Ammon's horn (tissue), 1 donor: ENCODE measurements around the gene CLCNKA.
A peak's percentile ranks its signal among the peaks of the same experiment; 100 is the strongest.
"Not testable (repeated sequence)": the region's sequence is repeated elsewhere in the genome, so short reads cannot be mapped to it uniquely, and the experiment has no call there.

Experiments
- DNase-seq: peaks from one replicate; pipeline ENCODE4 v3.0.0-alpha.2; 2016; ENCODE audit warnings: low spot score

Gene CLCNKA

GRCh38 chr1:16017461-16018303 lies 4.2 kb upstream of the CLCNKA start, which contains the start of gene HSPB7:
HSPB7 (minus strand) TSS chr1:16018043; CDS start chr1:16017963, 80 bp downstream.
- peak; percentile 46 for DNase-seq

GRCh38 chr1:16018308-16018707 lies 3.5 kb upstream of the CLCNKA start:
- no peak for DNase-seq

GRCh38 chr1:16018749-16019643 lies 2.8 kb upstream of the CLCNKA start:
- DNase-seq = no peak

- peak; percentile 24 for DNase-seq
These were observed 2.1 kb upstream of the CLCNKA start for GRCh38 chr1:16019644-16020277.

- no peak for DNase-seq
These were observed 1.5 kb upstream of the CLCNKA start for GRCh38 chr1:16020325-16020724.

GRCh38 chr1:16020878-16021277 lies 958 bp upstream of the CLCNKA start:
- not testable (repeated sequence) for DNase-seq

GRCh38 chr1:16022393-16022792 lies 557 bp downstream of the CLCNKA start:
- DNase-seq = no peak

GRCh38 chr1:16023050-16023653 lies 1.3 kb downstream of the CLCNKA start:
- DNase-seq = no peak

GRCh38 chr1:16026302-16026701 lies 4.5 kb downstream of the CLCNKA start:
- DNase-seq = not testable (repeated sequence)

GRCh38 chr1:16026723-16027484 lies 5.1 kb downstream of the CLCNKA start:
- DNase-seq = no peak

- DNase-seq = no peak
These were observed 6.6 kb downstream of the CLCNKA start for GRCh38 chr1:16028237-16029002.

- DNase-seq = not testable (repeated sequence)
These were observed 7.1 kb downstream of the CLCNKA start for GRCh38 chr1:16029003-16029268.

GRCh38 chr1:16029288-16029687 lies 7.5 kb downstream of the CLCNKA start:
- no peak for DNase-seq

GRCh38 chr1:16031551-16031950 lies 9.7 kb downstream of the CLCNKA start:
- no peak for DNase-seq

GRCh38 chr1:16032388-16033102 lies 10.7 kb downstream of the CLCNKA start:
- peak; percentile 78 for DNase-seq

GRCh38 chr1:16033103-16033632 lies 11.3 kb downstream of the CLCNKA start:
- DNase-seq = not testable (repeated sequence)

- not testable (repeated sequence) for DNase-seq
These were observed 14.6 kb downstream of the CLCNKA start for GRCh38 chr1:16036461-16036860.

- DNase-seq = no peak
These were observed 16.7 kb downstream of the CLCNKA start for GRCh38 chr1:16038620-16038912.

GRCh38 chr1:16039871-16040270 lies 18.0 kb downstream of the CLCNKA start:
- DNase-seq = not testable (repeated sequence)

- no peak for DNase-seq
These were observed 19.4 kb downstream of the CLCNKA start for GRCh38 chr1:16041200-16041599.
